ENCODE results near the gene SLC30A3. TPM values are rescaled to one million over a fixed set of nuclear protein-coding genes. Genes with fewer than 3 reads are reported as not detected.

The SLC30A3 gene
- total and polyA plus RNA-seq, 2 of the 13 experiments (the other 11 are each of a cell fraction or from before 2014, with no cell fraction given) = 0.38 to 0.79 TPM

GRCh38 chr2:27211241-27211942, 51.5 kb downstream of the SLC30A3 start (continued):
- TF ChIP-seq SMAD9 (CRISPR knock-in tag; IDR thresholded peaks at IDR 0.05) = 0 out of 2 replicates have a peak, but pooled peaks have one; percentile 33
- TF ChIP-seq EEA1 (CRISPR knock-in tag; IDR thresholded peaks at IDR 0.05; ENCODE audit: borderline replicate concordance) = peak; percentile 36; the same call in 1 of the 2 replicates
- 0 out of 2 replicates have a peak, but pooled peaks have one; percentile 32 for TF ChIP-seq GZF1 (CRISPR knock-in tag; IDR thresholded peaks at IDR 0.05)
- TF ChIP-seq ZSCAN25 (CRISPR knock-in tag; IDR thresholded peaks at IDR 0.05) = peak; percentile 33; the same call in 1 of the 2 replicates
- 0 out of 2 replicates have a peak, but pooled peaks have one; percentile 17 for TF ChIP-seq ZNF276 (CRISPR knock-in tag; IDR thresholded peaks at IDR 0.05; ENCODE audit: low read depth)
- 0 out of 2 replicates have a peak, but pooled peaks have one; percentile 84 for TF ChIP-seq FOXO4 (CRISPR knock-in tag; conservative IDR thresholded peaks at IDR 0.05)
- TF ChIP-seq ZNF614 (CRISPR knock-in tag; IDR thresholded peaks at IDR 0.05; ENCODE audit: borderline replicate concordance) = 0 out of 2 replicates have a peak, but pooled peaks have one; percentile 34
- 0 out of 2 replicates have a peak, but pooled peaks have one; percentile 23 for TF ChIP-seq ZNF292 (CRISPR knock-in tag; IDR thresholded peaks at IDR 0.05; ENCODE audit: borderline replicate concordance, low read depth)
- TF ChIP-seq ZNF547 (CRISPR knock-in tag; IDR thresholded peaks at IDR 0.05) = 0 out of 2 replicates have a peak, but pooled peaks have one; percentile 51
- no peak for TF ChIP-seq ZNF713 (CRISPR knock-in tag; IDR thresholded peaks at IDR 0.05)
- TF ChIP-seq FOXK2 (IDR thresholded peaks at IDR 0.05) = no peak
- TF ChIP-seq KLF9 (CRISPR knock-in tag; IDR thresholded peaks at IDR 0.05; ENCODE audit: low read depth) = no peak
- TF ChIP-seq HNF1A (IDR thresholded peaks at IDR 0.05; ENCODE audit: low read depth) = no peak
- TF ChIP-seq HNF1A (CRISPR knock-in tag; IDR thresholded peaks at IDR 0.05; ENCODE audit: borderline replicate concordance) = 0 out of 2 replicates have a peak, but pooled peaks have one; percentile 1
- TF ChIP-seq SAP130 (CRISPR knock-in tag; IDR thresholded peaks at IDR 0.05; ENCODE audit: low read depth) = peak; percentile 41; the same call in 1 of the 2 replicates
- TF ChIP-seq ZNF639 (CRISPR knock-in tag; conservative IDR thresholded peaks at IDR 0.05) = no peak
